GM19324 (cell line): ENCODE results near the gene CFD.
"Not testable (repeated sequence)": the region's sequence is repeated elsewhere in the genome, so short reads cannot be mapped to it uniquely, and the experiment has no call there.

Source experiments
- ATAC-seq: cut with Tn5 transposase; IDR thresholded peaks from one replicate; pipeline ENCODE4 v1.9.1; 2021; ENCODE audit warnings: mild to moderate bottlenecking, moderate library complexity; ENCODE audit not compliant: unreplicated experiment, low FRiP score

CFD gene

DNA sequence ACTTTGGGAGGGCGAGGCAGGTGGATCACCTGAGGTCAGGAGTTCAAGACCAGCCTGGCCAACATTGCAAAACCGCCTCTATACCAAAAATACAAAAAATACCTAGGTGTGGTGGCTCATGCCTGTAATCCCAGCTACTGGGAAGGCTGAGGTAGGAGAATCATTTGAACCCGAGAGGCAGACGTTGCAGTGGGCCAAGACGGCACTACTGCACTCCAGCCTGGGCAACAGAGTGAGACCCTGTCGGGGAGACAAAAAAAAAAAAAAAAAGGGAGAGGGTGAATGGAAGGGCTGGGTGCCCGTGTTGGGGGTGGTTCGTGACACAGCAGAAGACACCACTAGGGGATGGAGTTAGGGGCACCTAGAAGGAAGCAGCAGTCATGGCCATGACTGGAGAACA lies 10.8 kb downstream of the CFD start:
- ATAC-seq, result no peak

DNA sequence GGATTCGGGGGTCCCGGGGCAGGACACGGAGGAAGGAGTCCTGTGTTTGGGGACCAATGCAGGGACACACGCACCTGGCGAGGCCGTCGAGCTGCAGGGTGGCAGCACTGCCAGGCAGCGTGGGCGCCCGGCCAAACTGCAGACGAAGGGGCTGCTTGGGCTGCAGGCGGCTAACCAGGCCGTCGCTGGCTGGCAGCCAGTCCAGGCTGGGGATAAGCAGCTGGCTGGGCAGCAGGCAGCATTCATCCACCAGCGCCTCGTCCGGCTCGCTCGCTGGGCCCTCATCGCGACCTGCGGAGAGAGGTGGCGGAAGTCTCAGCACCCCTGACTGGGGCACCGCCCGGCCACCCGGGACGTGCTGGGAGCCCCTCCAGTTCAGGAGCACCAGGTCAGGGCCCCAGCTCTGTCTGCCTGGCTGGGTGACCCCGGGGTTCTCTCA lies 11.5 kb downstream of the CFD start:
- ATAC-seq, result no peak

DNA sequence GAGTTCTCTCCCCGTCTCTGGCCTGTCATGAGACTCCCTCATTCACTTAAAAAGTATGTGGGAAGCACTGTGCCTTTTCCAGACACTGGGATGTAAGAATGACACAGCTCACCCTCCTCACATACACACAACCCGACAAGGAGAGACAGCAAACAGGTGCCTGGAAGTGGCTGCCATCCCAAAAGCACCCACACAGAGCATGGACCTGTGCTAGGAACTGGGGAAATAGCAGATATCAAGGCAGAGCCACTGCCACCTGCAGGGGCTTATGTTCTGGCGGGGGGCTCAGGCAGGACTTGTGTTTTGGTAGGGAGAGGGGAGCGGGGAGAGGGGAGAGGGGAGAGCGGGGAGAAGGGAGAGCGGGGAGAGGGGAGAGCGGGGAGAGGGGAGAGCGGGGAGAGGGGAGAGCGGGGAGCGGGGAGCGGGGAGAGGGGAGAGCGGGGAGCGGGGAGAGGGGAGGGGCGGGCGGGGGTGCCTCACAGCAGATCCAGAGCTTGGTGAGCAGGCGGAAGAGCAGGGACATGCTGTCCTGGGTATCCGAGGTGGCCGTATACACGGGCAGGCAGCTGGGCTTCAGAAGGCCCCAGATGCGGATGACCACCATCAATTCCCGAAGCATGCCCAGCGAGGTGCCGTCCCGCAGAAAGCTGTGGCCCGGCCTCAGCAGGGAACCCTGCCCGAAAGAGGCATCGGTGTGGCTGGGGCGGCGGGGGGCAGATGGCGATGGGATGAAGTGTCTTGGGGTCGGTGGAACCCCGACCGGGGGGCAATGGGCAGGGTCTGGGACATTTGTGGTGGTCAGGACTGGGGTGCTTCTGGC lies 12.2 kb downstream of the CFD start:
- ATAC-seq, result no peak

DNA sequence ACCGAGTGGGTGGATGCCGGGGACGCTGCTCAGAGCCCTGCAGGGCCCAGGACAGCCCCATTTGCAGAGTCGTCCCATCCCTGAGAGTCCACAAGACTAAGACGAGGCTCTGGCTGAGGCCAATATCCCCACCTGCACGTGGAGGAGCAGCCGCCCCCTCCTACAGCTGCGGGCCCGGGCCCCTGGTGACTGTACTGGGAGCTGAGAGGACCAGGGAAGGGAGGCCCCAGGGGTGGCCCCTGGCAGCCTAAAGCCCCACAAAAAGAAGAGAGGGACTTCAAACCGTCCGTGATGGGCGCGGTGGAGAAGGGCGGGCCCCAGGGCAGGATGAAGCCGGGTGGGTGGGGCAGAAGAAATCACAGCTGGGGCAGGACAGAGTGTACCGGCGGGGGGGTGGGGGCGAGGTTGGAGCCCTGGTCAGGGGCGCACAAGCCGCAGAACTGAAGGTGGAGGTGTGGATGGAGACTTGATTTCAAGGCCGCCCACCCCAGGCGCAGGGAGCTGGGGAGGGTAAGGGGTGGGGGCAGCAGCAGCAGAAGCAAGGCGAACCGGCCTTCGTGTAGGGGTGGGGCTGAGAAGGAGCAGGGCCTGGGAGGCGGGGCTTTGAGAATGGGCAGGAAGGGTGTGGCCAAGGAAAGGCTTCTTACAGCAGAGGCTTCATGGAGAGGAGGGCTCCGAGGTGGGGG lies 12.9 kb downstream of the CFD start:
- no peak for ATAC-seq

DNA sequence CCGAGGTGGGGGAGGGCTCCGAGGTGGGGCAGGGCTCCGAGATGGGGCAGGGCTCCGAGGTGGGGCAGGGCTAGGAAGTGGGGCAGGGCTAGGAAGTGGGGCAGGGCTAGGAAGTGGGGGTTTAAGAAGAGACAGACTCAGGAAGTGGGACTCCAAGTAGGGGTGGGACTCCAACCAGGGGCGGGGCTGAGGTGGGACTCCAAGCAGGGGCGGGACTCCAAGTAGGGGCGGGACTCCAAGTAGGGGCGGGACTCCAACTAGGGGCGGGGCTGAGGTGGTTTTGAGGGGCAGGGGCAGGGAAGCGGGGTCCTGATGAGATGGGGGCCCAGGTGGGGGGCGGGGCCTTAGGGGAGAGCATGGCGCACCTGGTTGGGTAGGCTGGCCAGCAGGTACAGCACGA lies 13.6 kb downstream of the CFD start:
- no peak for ATAC-seq

DNA sequence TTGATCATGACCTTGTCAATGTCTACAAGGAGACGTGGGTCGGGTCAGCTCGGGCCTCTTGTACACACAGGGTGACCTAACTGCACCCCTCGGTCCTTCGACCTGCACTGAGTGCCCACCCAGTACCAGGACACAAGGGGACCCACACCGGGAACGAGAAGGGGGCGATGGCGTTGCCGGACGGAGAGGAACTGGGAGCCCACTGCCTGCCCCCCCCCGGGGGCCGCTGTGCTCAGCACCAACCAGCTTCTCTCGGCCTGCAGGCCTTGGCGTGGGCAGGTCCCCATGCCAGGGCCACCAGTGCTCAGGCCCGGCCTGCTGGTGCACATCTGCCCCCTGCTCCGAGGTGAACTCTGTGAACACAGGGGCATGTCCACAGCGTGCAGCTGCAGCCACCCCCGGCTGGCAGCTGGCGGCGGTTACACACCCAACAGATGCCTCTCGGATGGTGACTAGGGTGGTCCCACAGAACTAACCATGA lies 14.1 kb downstream of the CFD start:
- no peak for ATAC-seq

DNA sequence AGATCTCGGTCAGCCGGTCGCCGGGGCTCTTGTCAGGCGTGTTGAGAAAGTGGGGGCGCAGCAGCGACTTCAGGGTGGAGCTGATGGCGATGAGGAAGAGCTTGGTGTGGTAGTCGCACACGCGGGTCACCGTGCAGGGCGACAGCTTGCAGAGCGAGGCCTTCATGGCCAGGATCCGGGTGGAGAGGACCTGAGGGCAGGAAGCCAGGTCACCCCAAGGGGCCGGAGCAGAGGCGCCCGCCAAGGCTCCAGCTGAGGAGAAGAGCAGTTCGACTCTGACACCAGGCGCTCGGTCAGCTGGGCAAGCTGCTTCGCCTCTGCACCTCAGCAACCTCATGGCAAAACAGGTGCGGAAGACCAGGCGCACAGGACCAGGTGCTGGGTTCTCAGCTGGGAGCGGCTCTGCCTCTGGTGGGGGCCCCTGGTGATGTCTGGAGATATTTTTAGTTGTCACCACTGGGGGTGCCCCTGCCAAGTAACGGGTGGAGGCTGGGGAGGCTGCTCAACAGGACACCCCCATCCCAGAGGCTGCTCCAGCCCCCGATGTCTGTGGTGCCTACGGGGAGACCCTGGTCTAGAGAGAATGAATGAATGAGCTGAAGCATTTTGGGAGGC lies 15.9 kb downstream of the CFD start:
- ATAC-seq, result no peak

DNA sequence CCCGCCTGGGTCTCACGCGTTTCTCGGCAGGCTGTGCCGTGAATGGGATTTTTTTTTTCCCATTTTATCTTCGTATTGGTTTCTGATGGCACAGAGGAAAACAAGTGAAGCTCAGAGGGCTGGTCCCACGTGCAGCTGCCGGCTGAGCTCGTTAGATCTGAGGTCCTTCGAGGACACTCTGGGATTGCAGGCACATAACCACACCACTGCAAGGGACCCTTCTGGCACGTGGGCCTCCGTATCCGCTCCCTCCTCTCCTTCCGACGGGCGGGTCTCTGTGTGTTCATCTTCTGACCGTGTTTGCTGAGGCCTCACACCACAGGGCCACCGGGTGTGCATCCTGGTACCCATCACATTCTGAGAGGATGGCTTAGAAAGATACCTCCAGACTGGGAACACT lies 16.6 kb downstream of the CFD start:
- ATAC-seq, result no peak

DNA sequence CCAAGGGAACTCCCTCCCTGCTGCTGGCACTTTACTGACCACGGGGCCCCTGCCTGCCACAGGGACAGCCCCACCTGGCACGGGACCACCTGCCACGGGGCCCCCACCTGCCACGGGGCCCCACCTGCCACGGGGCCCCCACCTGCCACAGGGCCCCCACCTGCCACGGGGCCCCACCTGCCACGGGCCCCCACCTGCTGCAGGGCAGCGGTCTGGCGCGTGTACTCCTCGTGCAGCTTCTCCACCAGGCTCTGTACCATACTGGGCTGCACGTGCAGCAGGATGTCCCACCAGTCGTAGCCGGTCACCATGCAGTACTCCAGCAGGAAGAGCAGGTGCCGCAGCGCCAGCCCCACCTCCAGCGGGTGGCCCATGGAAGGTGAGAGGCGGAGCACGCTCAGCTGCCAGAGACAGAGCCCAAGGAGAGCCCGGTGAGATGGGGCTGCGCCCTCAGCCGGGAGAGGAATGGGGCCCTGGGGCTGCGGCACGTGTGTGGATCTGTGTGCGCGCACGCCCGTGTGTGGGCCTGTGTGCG lies 17.4 kb downstream of the CFD start:
- ATAC-seq, result no peak

DNA sequence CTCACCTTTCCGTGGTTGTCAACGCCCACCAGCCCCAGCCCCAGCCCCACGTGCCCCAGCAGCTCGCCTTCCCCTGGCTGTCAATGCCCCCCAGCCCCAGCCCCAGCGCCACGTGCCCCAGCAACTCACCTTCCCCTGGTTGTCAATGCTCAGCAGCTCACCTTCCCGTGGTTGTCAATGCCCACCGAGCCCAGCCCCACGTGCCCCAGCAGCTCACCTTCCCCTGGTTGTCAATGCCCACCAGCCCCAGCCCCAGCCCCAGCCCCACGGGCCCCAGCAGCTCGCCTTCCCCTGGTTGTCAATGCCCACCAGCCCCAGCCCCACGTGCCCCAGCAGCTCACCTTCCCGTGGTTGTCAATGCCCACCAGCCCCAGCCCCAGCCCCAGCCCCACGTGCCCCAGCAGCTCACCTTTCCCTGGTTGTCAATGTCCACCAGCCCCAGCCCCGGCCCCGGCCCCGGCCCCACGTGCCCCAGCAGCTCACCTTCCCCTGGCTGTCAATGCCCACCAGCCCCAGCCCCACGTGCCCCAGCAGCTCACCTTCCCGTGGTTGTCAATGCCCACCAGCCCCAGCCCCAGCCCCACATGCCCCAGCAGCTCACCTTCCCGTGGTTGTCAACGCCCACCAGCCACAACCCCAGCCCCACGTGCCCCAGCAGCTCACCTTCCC lies 18.7 kb downstream of the CFD start:
- ATAC-seq, result not testable (repeated sequence)

DNA sequence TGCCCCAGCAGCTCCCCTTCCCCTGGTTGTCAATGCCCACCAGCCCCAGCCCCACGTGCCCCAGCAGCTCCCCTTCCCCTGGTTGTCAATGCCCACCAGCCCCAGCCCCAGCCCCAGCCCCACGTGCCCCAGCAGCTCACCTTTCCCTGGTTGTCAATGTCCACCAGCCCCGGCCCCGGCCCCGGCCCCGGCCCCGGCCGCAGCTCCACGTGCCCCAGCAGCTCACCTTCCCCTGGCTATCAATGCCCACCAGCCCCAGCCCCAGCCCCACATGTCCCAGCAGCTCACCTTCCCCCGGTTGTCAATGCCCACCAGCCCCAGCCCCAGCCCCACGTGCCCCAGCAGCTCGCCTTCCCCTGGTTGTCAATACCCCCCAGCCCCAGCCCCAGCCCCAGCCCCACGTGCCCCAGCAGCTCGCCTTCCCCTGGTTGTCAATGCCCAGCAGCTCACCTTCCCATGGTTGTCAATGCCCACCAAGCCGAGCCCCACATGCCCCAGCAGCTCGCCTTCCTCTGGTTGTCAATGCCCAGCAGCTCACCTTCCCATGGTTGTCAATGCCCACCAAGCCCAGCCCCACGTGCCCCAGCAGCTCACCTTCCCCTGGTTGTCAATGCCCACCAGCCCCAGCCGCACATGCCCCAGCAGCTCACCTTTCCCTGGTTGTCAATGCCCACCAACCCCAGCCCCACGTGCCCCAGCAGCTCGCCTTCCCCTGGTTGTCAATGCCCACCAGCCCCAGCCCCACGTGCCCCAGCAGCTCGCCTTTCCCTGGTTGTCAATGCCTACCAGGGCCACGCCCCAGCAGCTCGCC lies 19.5 kb downstream of the CFD start:
- not testable (repeated sequence) for ATAC-seq

DNA sequence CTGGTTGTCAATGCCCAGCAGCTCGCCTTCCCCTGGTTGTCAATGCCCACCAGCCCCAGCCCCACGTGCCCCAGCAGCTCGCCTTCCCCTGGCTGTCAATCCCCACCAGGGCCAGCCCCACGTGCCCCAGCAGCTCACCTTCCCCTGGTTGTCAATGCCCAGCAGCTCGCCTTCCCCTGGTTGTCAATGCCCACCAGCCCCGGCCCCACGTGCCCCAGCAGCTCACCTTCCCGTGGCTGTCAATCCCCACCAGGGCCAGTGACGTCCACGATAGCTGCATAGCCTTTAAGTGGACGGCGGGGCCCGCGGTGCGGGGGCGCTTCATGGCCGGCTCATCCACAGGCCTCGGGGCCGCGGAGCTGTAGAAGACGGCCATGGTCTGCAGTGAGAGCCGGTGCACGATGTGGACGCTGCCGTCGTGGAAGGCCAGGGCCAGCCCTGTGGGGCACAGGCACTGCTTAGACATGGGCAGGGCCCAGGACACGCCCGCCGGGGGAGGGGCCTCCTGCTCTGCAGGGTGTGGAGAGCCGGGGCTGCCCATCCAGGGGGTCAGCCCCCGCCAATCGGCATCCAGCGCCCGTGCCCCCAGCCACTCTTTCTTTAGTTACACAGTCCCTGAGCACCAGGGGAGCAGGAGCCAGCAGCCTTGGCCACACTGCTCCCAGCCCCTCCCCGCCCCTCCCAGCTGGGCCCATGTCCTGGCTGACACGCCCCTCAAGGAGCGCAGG lies 20.4 kb downstream of the CFD start:
- no peak for ATAC-seq

DNA sequence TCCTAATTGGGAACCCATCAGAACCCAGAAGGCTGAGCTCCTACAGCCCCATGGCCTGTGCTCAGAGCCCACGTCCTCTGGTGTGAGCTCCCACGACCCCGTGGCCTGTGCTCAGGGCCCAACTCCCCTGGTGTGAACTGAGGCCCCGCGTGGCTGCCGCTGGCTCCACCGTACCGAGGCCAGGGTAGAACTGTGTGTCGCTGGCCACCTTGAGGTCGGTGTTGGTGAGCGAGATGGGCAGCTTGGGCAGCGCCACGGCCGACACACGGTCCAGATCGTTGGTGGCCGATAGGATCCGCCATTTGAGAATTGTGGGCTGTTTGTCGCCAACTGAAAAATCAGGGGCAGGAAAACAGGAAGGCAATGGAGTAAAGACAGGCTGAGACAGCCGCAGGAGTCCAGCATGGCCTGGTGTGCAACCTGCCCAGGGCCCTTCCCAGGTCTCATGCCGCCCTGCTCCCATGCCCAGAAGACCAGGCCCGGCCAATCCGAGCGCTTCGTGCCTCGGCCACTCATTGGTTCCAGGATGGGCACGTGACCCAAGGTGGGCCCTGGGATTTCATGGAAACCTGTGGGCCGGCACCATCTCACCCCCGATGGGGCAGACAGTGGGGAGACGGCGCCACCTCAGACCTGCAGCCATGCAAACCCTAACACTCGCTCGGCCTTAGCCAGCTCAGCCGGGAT lies 22.1 kb downstream of the CFD start:
- ATAC-seq, result no peak

DNA sequence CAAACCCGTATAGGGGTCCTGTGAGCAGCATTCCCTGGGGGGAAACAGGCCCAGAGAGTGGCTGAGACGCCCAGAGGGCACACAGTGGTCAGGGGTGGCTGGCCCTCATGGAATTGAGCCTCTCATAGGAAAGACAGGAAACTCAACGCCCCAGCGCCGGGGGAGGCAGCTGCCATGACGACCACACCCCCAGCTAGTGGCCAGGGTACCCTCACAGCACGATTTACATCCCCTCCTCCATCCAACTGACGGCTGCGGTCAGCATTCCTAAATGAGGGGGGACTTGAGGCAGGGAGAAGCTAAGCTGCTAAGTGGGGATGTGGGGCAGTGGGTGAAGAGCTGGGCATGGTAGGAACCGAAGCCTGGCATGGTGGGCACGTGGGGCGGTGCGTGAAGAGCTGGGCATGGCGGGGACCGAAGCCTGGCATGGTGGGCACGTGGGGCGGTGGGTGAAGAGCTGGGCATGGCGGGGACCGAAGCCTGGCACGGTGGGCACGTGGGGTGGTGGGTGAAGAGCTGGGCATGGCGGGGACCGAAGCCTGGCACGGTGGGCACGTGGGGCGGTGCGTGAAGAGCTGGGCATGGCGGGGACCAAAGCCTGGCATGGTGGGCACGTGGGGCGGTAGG lies 23.5 kb downstream of the CFD start:
- no peak for ATAC-seq

DNA sequence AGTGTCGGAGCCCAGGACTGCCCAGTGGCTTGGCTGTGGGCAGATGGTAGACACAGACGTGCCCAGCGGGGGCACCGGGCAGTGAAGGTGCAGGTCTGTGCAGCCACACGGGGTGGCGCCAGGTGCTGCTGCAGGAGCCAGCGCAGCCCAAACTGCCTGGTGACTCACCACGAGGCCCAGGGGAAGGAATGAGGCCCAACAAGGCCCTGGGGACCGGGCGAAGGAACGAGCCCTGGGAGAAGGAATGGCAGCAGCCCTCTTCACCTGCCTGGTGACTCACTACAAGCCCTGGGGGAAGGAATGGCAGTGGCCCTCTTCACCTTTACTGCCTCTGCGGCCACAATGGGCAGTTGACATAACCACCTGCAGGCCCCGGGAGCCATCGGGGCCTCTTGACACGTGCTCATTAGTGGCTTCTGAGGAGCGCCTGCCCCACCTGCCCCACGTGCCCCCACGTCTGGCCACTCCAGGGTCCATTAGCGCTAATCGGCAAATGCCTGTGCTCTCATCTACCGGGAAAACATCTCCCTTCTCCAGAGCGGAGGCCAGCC lies 24.3 kb downstream of the CFD start:
- ATAC-seq, result no peak

DNA sequence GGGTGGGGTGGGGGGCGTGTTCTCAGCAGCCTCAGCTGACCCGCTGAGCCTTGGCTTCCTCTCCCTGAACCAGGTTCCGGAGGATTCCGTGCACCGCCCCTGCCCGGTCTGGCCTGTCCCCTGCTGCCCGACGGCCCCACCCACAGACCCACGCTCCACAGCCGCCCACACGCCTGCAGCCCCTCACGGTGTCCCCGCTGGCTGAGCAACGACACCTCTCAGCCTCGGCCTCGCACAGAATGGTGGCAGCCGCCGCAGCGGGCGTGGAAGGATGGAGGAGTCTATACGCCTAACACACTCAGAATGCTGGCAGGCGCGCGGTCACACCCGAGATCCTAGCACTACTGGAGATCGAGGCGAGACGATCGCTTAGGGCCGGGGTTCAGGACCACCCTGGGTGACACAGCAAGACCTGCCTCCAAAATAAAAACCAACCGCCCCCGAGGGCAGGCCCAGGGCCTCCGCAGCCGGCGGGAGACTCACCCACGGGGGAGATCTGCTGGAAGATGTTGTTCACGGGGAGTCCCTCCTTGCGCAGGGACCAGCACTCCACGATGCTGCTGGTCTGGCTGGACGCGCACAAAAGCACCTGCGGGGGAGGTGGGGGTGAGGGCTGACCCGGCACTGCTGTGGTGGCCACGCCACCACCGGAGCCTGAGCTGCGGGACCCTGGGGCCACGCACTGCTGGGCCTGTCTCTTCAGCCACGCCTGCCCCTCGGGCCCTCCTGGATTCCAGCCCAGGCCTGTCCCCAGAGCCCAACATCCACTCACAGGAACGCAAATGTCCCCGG lies 25.2 kb downstream of the CFD start:
- no peak for ATAC-seq
